SKM-1 (cell line): ENCODE results near the gene CRYL1.
"Not testable (repeated sequence)": the region's sequence is repeated elsewhere in the genome, so short reads cannot be mapped to it uniquely, and the experiment has no call there.

Experiments used
- DNase-seq: peaks from one replicate; lab custom pipeline; 2025; ENCODE audit not compliant: unreplicated experiment; lab: John Stamatoyannopoulos, UW

The CRYL1 gene

DNA sequence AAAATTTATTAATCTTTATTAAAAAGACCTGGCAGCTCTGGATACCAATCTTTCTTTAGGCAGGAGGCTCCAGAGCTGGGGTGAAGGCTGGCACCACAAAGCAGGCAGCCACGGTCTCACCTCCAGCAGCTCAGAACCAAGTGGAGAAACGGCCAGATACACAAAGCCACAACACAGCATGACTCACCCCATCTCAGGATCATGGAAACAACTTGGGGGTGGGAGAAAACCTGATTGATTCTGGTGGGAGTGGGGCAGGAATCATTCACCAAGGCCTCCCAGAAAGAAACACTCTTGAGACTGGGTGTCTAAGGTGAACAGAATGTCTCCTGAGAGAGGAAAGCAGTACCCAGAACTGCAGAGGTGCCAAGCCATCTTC is 64.2 kb downstream of the CRYL1 start:
- DNase-seq, result no peak

DNA sequence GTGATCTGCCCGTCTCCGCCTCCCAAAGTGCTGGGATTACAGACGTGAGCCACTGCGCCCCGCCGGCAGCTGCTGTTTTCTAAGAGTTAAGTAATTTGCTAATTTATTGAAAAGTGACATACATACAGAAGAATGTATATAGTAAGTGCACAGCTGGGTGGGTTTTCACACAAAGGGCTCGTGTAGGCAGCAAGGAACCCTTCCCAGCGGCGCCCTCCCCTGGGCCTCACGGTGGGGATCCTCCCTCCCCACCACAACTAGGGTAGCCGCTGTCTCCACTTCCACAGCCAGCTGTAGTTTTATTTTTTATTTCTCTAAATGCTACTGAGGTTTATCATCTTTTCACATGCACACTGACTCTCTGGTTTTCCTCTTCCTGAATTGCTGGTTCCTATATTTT is 64.9 kb downstream of the CRYL1 start:
- DNase-seq, result no peak

DNA sequence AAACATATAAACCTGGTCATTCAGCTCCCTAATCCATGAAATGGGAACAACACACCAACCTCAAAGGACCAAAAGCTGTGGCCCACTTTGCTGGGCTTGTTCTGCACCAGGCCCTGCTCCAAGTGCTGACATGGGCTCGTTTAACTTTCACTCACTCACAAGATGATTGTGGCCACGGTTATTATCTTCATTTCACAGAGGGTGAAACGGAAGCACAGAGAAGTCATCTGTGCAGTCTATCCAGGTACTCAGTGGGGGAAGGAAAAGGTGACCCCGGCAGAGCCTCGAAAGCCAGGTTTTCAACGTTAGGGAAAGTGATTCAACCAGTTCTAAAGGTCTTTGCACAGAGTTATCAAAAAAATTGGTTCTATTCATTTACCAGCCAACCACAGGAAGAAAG is 68.0 kb downstream of the CRYL1 start:
- DNase-seq, result no peak

DNA sequence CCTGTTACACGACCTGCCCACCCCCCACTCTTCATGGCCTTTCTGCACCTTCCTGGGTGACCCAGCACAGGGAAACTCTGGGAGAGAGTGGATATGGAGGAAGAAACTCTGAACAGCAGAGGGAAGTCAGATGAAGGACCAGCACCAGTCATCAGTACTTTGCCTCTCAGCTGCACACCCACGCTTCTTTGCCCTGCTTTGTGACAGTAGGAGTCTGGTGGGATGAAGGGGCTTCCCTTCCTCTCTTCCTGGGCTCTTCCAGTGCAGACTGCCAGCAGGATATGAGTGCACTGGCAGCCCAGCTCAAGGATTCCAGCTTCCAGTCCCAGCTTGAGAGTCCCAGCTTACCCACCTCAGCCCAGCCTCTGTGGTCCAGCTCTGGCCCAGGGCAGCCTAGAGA is 68.9 kb downstream of the CRYL1 start:
- DNase-seq, result no peak

DNA sequence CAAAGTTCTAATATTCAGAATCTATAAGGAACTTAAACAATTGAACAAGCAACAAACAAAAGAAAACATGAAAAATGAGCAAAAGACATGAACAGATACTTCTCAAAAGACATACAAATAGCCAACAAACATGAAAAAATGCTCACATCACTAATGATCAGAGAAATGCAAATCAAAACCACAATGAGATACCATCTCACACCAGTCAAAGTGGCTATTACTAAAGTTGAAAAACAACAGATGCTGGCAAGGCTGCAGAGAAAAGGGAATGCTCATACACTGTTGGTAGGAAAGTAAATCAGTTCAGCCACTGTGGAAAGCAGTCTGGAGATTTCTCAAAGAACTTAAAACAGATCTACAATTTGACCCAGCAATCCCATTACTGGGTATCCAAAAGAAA is 74.3 kb downstream of the CRYL1 start:
- DNase-seq, result no peak

DNA sequence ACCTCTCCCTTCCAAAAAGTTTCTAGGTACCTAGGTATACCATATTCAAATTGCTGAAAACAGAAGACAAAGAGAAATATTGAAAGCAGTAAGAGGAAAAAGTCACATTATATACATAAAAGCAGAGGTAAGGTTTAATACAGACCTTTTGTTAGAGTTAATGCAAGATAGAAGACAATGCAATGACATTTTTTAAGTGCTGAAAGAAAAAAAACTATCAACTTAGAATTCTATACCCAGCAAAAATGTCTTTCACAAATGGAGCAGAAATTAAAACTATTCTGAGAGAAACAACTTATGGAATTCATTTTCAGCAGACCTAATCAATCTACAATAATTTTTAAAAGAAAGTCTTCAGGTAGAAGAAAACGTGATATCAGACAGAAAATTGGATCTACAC is 77.2 kb downstream of the CRYL1 start:
- no peak for DNase-seq

DNA sequence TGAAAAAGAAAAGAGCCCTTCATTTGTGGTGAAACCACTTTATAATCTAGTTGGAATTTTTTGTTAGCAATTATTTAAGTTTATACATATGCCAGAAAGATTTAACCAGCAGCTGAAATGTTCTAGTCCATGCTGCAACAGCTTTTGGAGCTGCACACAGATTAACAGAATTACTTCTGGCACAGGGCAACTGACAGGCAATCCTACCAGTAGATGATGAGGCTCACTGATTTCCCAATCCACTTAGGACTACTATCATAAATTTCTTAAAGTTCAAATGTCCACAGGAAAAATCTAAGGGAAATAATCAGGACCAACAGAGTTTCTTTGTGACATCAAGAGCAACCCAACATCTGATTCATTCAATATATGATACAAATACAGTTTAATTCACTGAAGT is 78.8 kb downstream of the CRYL1 start:
- DNase-seq, result no peak

DNA sequence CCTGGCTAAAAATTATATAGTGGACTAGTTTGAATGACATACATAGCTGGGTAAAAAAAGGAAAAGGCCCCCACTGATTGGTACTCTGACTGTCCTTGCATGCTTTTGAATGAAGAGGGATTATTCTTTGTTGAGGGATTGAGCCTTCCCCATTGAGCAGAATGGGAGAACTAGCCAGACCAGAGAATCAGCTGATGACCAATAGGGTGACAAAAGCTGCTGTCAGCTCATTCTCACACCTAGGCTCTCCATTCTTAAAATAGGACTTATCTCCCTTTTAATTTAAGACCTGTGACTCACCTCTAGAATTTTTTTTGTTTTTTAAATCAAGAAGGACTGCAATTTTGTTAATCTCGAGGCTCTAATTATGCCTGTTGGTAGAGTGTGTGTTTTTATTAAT is 79.3 kb downstream of the CRYL1 start:
- no peak for DNase-seq

DNA sequence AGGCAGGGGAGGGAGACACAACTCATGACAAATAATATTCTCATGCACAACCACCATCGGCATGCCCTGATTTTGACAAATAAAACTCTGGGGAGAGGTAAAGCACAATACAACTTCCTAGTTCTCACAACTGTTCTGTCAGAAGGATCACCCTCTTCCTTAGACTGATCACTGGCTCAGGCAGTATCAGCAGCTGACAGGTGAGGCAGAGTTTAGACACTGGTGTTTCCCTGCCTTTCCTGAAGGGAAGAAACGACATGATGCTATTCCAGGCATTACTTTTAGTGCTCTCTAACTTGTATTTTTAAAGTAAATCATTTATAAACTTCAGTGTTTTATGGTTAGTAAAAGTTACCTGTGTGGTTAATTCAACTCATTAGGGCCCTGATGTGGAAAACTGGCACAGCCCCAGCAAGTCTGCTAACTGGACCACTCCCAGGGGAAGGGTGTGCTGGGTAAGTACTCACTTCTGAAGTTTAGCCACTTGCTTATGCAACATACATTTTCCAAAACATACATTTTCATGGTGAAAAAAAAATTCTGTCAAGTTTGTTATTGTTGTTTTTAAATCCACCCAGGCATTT is 82.8 kb downstream of the CRYL1 start:
- no peak for DNase-seq

DNA sequence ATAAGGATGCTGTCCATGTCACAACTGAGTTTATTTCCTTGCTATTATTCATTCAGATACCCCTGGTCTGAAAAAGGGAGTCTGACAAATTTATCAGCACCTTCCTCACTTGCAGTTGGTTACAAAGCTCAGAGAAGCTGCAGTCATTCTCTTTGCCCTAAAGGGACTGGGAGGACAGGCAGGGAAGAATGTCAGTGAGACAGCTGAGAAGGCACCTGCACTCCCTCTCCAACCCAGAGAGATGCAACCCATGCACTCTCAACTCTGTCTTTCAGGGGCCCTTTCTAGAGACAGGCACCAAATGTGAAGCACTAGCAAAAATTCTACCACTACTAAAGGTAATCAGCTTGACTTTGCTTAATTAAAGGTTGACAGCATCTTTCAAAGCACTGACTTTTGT is 83.3 kb downstream of the CRYL1 start:
- DNase-seq, result no peak

DNA sequence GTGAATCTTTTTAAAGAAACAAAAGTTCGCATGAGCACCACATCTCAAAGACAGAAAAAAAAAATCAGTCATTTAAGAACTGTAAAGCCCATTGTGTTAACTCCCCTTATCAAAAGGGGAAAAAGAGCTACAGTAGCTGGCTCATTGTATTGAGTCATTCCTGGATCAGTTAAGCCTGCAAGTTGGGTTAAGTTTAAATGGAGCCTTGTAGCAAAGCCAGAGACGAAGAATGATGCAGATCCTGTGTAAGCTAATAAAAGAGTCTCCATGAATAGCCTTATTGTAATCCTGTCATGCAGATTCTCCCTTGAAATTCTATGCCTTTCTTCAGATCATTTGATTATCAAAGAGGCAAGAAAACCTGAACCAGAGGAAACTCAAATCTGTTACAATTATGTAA is 83.8 kb downstream of the CRYL1 start:
- DNase-seq, result no peak

DNA sequence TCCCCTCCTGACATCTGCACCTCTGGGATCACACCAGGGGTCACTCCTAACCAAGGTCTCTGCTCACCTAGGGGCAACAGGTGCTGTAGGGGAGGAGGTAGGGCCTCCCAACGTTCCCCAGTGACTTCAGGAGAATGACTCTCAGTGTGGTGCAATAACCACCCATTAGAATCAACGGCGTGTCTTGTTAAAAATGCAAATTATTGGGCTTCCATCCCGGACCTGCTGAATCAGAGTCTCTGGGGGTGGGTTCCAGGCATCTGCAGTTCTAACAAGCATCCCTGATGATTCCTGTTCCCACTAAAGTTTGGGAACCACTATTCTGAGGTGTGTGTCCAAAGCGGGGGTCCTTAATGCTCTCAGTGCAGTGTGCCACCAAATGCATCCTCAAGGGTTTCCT is 84.6 kb downstream of the CRYL1 start:
- DNase-seq, result no peak

DNA sequence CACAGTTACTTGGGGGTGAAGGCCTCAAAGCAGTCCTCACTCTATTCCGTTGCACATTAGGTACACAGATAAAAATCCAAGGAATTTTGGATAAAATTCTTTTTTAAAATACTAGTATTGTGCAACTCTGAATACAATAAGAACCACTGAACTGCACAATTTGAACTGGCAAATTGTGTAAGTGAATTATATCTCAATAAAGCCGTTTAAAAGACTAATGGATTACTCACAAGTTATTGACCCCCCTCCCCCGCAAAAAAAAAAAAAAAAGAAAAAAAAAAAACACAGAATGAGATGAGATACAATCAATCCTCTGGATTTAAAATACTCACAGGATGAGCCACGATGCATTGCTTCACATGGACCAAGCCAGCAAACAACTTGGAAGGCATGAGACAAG is 86.4 kb downstream of the CRYL1 start:
- no peak for DNase-seq

DNA sequence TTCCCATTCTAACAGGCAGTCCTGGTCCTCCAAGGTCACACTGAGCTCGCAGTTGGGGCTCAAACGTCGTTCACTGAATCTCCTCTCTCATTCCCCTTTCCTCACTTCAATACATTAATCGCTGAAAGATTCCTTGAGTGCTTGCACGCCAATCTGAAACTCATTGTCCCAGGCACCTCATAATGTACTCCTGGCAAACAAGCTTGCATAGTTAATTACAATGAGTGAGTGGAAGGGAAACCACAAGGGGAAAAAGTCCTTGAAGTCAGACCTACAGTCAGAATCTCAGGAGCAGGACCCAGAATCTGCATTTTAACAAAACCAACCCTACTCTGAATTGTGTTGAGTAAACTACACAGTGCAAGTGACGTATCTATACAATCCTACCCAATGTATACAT is 86.9 kb downstream of the CRYL1 start:
- DNase-seq, result no peak

DNA sequence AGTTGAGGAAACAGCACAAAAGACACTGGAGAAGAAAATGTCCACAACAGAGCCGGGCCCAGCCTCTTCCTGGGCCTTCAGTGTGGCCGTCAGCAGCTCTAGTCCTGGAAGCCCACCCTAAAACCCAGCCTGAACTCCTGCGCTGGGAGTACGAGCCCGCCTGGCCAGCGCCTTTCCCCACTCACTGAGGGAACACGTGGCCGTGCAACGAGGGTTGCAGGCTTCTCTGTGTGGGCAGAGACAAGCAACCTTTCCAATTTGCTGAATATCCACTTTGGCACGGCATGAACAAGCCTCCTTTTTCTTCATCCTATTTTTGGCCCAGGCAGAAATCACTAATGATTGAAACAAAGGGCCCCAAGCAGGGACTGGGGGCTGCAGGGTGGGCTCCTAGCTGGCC is 89.2 kb downstream of the CRYL1 start:
- no peak for DNase-seq

DNA sequence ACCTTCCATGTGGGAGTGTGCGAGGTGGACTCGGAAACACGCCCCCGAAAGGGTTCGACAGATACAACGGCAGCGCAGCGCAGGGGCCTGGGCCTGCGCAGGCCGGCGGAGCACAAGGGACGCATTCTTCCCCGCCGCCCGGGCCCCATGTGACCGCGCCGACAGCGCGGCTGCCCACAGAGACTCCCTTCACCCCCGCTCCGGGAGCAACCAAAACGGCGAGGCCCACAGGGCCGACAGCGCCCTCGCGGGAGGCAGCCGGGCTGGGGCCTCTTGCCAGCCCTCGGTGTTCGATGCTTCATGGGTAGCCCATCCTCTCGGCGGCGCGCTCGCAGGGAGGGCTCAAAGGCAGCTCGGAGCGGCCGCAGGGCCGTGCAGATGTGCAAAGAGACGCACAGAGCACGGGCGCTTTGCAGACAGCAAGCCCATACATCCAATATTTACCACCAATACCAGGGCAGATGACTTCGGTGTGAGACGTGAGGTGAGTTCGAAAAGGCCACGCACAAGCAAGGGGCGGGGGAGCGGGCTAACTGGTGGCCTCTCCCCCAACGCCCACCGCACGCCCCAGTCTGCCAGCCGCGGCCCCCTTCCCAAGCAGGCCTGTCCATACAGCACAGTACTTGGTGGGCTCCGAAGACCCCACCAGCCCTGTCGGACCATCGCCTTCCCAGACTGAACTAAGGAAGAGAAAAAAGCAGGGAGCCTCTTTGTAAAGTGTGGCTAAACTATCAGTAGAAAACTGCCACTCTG is 89.9 kb downstream of the CRYL1 start:
- no peak for DNase-seq

DNA sequence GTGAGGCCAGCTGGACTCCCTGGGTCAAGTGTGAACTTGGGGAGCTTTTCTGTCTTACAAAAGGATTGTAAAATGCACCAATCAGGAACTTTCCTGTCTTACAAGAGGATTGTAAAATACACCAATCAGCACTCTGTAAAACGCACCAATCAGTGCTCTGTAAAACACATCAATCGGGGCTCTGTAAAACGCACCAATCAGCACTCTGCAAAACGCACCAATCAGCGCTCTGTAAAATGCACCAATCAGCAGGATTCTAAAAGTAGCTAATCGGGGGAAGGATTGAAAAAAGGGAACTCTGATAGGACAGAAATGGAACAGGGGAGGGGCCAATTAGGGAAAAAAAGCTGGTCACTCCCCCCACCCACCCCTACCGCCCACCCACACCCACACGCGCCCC is 91.4 kb downstream of the CRYL1 start:
- not testable (repeated sequence) for DNase-seq

DNA sequence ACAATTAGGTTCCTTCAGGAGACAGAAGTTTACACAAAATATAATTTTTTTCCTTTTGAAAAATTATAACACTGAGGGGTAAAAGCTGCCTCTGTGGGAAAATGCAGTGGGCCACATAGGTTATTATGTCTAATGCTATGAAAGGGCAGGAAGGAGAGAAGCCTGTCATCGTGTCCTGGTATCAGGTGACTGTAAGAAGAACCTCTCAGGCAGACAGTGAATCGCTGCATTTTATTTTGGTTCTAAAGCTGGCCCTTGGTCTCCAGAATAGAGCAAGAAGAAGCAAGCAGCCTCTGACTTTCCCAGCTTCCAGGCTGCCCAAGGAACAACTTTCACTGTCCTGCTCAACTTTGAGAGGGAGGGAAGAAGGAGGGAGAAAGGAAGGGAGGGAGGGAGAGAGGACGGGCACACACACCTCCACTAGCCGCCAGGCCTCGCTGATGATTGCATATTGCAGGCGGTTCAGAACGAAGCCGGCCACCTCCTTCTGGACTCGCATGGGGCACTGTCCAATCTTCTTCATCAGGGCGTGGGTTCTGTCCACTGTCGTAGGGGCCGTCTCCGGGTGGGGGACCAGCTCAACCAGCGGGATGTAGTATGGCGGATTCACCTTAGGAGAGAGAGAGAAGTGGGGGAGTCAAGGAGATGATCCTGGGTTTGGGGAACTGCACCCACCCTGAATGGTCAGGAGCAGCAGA is 93.8 kb downstream of the CRYL1 start:
- DNase-seq, result no peak

DNA sequence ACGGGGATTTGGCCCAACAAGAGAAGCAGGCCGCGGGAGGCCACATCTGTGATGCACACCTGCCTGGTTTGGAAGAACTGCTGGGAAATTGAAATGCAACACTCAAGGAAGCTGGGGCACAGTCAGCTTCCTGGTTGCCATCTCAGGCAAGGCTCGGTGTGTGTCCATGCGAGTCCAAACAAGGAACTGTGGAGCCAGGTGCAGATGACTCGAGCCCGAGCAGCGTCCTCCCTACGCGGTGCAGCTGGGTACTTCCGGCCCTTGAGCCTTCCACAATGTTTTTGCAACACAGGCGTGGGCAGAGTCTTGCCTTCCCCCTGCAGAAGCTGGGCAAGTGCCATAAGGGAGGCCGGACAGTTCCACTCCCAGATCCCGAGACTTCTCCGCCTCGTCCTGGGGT is 94.6 kb downstream of the CRYL1 start:
- DNase-seq, result no peak

DNA sequence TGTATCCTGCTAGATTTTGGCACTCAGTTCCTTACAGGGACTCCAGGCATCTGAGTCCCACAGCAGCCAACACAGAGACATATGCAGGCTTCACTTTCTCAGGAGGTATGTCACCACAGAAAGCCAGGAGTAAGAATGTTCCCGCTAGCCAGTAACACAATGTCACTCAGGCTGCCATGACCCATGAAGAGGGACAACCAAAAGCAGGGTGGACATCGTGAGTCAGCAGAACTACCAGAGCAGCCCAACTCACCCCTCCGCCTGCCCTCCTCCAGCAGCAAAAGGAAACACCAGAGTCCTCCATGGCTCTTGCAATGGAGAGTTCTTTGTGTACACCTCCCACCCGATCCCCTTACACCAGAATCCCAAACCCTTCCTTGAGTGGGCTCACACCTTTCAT is 95.4 kb downstream of the CRYL1 start:
- DNase-seq, result no peak

DNA sequence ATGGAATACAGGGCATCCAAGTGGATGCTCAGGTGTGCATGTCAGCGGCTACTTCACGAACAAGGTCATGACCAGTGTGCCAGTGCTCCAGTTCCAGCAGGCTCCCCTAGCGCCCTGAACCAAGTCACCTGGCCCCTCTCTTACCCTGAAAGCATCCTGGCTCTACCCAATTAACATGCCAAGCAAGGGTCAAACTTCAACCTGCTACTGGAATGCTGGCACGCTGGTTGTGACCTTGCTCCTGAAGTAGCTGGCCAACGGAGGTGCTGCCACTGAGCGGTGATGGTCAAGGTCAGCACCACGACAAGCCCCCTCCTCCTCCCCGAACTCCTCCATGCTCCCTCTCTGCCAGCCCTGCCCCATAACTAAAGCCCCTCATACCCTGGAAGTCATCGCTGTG is 96.0 kb downstream of the CRYL1 start:
- DNase-seq, result no peak
